SK-N-SH (cell line): Measurements from ENCODE around the gene GPATCH2L. TPM values are rescaled to one million over a fixed set of nuclear protein-coding genes. Genes with fewer than 3 reads are reported as not detected.

Experiments used
- CTCF ChIA-PET: fragments of 300-600, 350-600 bp; formaldehyde crosslinking; extraction: SDS; loops from one replicate; lab custom pipeline; 2021; lab: Yijun Ruan, JAX
- POLR2A ChIA-PET: fragments of 350-600 bp; sonication (Branson Sonifier 250); formaldehyde crosslinking; extraction: SDS; loops from one replicate; lab custom pipeline; 2020; ENCODE audit warnings: antibody characterized with exemption, inconsistent platforms; lab: Yijun Ruan, JAX
- DNase-seq: peaks from one replicate; pipeline ENCODE4 v3.0.0; 2012
- H2AFZ ChIP-seq: fragments of 200-600 bp; sonication (generic); 2 replicates; pipeline ENCODE4 v1.8.1; 2016; ENCODE audit warnings: antibody characterized with exemption, mild to moderate bottlenecking, low read depth
- H3F3A ChIP-seq: fragments of 200-600 bp; sonication (generic); replicated peaks from 2 replicates; pipeline ENCODE3; 2016; ENCODE audit warnings: antibody characterized with exemption, mild to moderate bottlenecking; ENCODE audit not compliant: insufficient read depth
- H3K27ac ChIP-seq, 2 experiments: fragments of 200-500 bp in 1 of 2; fragments of 200-600 bp in 1 of 2; sonication (Bioruptor generic) in 1 of 2; sonication (generic), shearing (Covaris generic) in 1 of 2; 2 replicates each; pipeline versions ENCODE4 v1.5.1 to v1.6.1; 2014 to 2016; ENCODE audit warnings: low read depth in 2 of 2, inconsistent platforms in 1 of 2, low read length in 1 of 2, mild to moderate bottlenecking in 1 of 2, mixed read lengths in 1 of 2
- H3K27me3 ChIP-seq: fragments of 200-600 bp; sonication (generic), shearing (Covaris generic); 2 replicates; pipeline ENCODE4 v1.6.1; 2016; ENCODE audit warnings: mixed run types; ENCODE audit not compliant: insufficient read depth
- H3K36me3 ChIP-seq, 2 experiments: fragments of 200-500 bp in 1 of 2; fragments of 200-600 bp in 1 of 2; sonication (Bioruptor generic) in 1 of 2; sonication (generic) in 1 of 2; replicated peaks in 1 of 2; 2 replicates each; pipeline versions ENCODE3 to v1.5.1; 2014 to 2016; ENCODE audit warnings: low read length in 1 of 2, mild to moderate bottlenecking in 1 of 2; ENCODE audit not compliant: insufficient read depth in 2 of 2, control insufficient read depth in 1 of 2
- H3K4me1 ChIP-seq, 2 experiments: fragments of 200-500 bp in 1 of 2; fragments of 200-600 bp in 1 of 2; sonication (Bioruptor generic) in 1 of 2; sonication (generic), shearing (Covaris generic) in 1 of 2; 2 replicates each; pipeline versions ENCODE4 v1.5.1 to v1.6.1; 2014 to 2016; ENCODE audit warnings: low read depth in 1 of 2, low read length in 1 of 2, mixed run types in 1 of 2; ENCODE audit not compliant: insufficient read depth in 2 of 2, control insufficient read depth in 1 of 2
- H3K4me2 ChIP-seq: fragments of 200-600 bp; sonication (generic), shearing (Covaris generic); 2 replicates; pipeline ENCODE4 v1.6.1; 2017; ENCODE audit warnings: mixed run types
- H3K4me3 ChIP-seq, 2 experiments: fragments of 200-500 bp in 1 of 2; fragments of 200-600 bp in 1 of 2; sonication (Bioruptor generic) in 1 of 2; sonication (generic), shearing (Covaris generic) in 1 of 2; 2 replicates each; pipeline versions ENCODE4 v1.5.1 to v1.8.1; 2014 to 2016; ENCODE audit warnings: low read depth in 2 of 2, inconsistent platforms in 1 of 2, low read length in 1 of 2, mild to moderate bottlenecking in 1 of 2, mixed read lengths in 1 of 2, moderate library complexity in 1 of 2
- H3K79me2 ChIP-seq: fragments of 200-600 bp; sonication (generic); 2 replicates; pipeline ENCODE4 v1.8.1; 2017; ENCODE audit warnings: mild to moderate bottlenecking; ENCODE audit not compliant: insufficient read depth
- H3K9ac ChIP-seq: fragments of 200-600 bp; sonication (generic); 2 replicates; pipeline ENCODE4 v1.6.1; 2017; ENCODE audit warnings: mixed run types
- H3K9me2 ChIP-seq: fragments of 200-600 bp; sonication (generic); 2 replicates; pipeline ENCODE4 v1.6.1; 2017; ENCODE audit warnings: mixed run types
- H3K9me3 ChIP-seq: fragments of 200-600 bp; sonication (generic); 2 replicates; pipeline ENCODE4 v1.6.1; 2017; ENCODE audit warnings: mixed run types, mild to moderate bottlenecking, moderate library complexity
- H4K20me1 ChIP-seq: fragments of 200-600 bp; sonication (generic); 2 replicates; pipeline ENCODE4 v1.6.1; 2017; ENCODE audit warnings: mild to moderate bottlenecking, mixed run types; ENCODE audit not compliant: insufficient read depth
- CHD2 ChIP-seq: fragments of 150-350 bp; IDR thresholded peaks from 2 replicates; pipeline ENCODE4 v1.6.1; 2018; ENCODE audit warnings: low read length; ENCODE audit not compliant: partially characterized antibody
- ELF1 ChIP-seq: IDR thresholded peaks from 2 replicates; pipeline ENCODE4 v1.4.0; 2012
- EZH2phosphoT487 ChIP-seq: fragments of 200-600 bp; sonication (generic); IDR thresholded peaks from 2 replicates; pipeline ENCODE4 v1.6.1; 2017; ENCODE audit warnings: low read depth, mixed run types, mild to moderate bottlenecking, antibody characterized with exemption, moderate library complexity, borderline replicate concordance
- JUND ChIP-seq: IDR thresholded peaks from 2 replicates; pipeline ENCODE4 v1.4.0; 2012
- MEF2A ChIP-seq: IDR thresholded peaks from 2 replicates; pipeline ENCODE4 v1.4.0; 2012; ENCODE audit warnings: low read depth, borderline replicate concordance
- RCOR1 ChIP-seq: fragments of 150-350 bp; IDR thresholded peaks from 2 replicates; pipeline ENCODE4 v1.6.1; 2017; ENCODE audit warnings: antibody characterized with exemption, low read length
- SMC3 ChIP-seq: IDR thresholded peaks from 2 replicates; pipeline ENCODE4 v1.6.1; 2012; ENCODE audit warnings: low read depth, low read length, improper control_type of control experiment
- TCF12 ChIP-seq: IDR thresholded peaks from 2 replicates; pipeline ENCODE4 v1.4.0; 2012
- TEAD4 ChIP-seq: IDR thresholded peaks from 2 replicates; pipeline ENCODE4 v1.4.0; 2012; ENCODE audit warnings: mild to moderate bottlenecking, borderline replicate concordance; ENCODE audit not compliant: insufficient read depth
- YY1 ChIP-seq: IDR thresholded peaks from 2 replicates; pipeline ENCODE4 v1.4.0; 2012; ENCODE audit warnings: low read depth, mild to moderate bottlenecking
- WGBS: methylation state at CpG from one replicate; pipeline ENCODE4 v1.1.6; 2017; ENCODE audit warnings: low lambda C conversion rate; 5-methylcytosine and 5-hydroxymethylcytosine counted together
- polyA plus RNA-seq, 3 experiments: library from polyadenylated mRNA; depleted of rRNA; stranded (reverse); fragments of >200 nt; gene quantifications; 2 replicates each; pipeline ENCODE4 v1.2.3, GENCODE V29; 2012
- TF ChIP-seq, protein P1 (sequence below): fragments of 150-350 bp; IDR thresholded peaks from 2 replicates; pipeline ENCODE4 v1.6.1; 2016; ENCODE audit warnings: mild to moderate bottlenecking, low read depth, low read length
- TF ChIP-seq, protein P2 (sequence below): IDR thresholded peaks from 2 replicates; pipeline ENCODE4 v1.6.1; 2012; ENCODE audit warnings: mild to moderate bottlenecking, low read depth, low read length, moderate library complexity
- TF ChIP-seq, protein P3 (sequence below): IDR thresholded peaks from 2 replicates; pipeline ENCODE4 v1.4.0; 2012; ENCODE audit warnings: low read depth, borderline replicate concordance
- TF ChIP-seq, protein P4 (sequence below): IDR thresholded peaks from 2 replicates; pipeline ENCODE4; 2012

The GPATCH2L gene
- polyA plus RNA-seq, 1 of the 3 experiments (the other 2 are of a cell fraction), result 17.7 TPM

DNA sequence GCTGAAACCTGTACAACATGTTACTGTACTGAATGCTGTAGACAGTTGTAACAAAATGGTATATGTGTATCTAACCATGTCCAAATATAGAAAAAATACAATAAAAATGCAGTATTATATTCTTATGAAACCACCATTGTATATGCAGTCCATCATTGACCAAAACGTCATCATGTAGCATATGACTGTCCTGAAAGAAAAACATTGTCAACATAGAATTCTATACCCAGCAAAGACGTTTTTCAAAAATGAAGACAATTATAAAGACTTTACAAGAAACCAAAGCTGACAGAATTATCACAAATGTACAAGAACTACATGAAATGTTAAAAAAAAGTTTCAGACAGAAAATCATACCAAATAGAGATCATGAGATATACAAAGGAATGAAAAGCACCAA is 8.1 kb upstream of the GPATCH2L start:
- Histone ChIP-seq H3K9ac (no peak overlapping the region), H3K4me2 (no peak overlapping the region), H3K36me3 (no peaks in the 10 kb centered on the region), H3K79me2 (no peaks in the 10 kb centered on the region), H3K4me1 (no peaks in the 10 kb centered on the region), H3F3A (no peaks in the 10 kb centered on the region), H2AFZ (no peak overlapping the region), H3K9me2 (no peaks in the 10 kb centered on the region), H4K20me1 (no peaks in the 10 kb centered on the region), H3K9me3 (no peaks in the 10 kb centered on the region), H3K4me3 (no peak overlapping the region), H3K27ac (no peak overlapping the region), H3K27me3 (peaks cover 25% of the 10 kb centered on the region; the same call in 1 of the 2 replicates)
- TF ChIP-seq, protein P1, sequence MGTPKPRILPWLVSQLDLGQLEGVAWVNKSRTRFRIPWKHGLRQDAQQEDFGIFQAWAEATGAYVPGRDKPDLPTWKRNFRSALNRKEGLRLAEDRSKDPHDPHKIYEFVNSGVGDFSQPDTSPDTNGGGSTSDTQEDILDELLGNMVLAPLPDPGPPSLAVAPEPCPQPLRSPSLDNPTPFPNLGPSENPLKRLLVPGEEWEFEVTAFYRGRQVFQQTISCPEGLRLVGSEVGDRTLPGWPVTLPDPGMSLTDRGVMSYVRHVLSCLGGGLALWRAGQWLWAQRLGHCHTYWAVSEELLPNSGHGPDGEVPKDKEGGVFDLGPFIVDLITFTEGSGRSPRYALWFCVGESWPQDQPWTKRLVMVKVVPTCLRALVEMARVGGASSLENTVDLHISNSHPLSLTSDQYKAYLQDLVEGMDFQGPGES, result no peak
- TF ChIP-seq ELF1 (no peak), SMC3 (no peak)
- TF ChIP-seq, protein P2, sequence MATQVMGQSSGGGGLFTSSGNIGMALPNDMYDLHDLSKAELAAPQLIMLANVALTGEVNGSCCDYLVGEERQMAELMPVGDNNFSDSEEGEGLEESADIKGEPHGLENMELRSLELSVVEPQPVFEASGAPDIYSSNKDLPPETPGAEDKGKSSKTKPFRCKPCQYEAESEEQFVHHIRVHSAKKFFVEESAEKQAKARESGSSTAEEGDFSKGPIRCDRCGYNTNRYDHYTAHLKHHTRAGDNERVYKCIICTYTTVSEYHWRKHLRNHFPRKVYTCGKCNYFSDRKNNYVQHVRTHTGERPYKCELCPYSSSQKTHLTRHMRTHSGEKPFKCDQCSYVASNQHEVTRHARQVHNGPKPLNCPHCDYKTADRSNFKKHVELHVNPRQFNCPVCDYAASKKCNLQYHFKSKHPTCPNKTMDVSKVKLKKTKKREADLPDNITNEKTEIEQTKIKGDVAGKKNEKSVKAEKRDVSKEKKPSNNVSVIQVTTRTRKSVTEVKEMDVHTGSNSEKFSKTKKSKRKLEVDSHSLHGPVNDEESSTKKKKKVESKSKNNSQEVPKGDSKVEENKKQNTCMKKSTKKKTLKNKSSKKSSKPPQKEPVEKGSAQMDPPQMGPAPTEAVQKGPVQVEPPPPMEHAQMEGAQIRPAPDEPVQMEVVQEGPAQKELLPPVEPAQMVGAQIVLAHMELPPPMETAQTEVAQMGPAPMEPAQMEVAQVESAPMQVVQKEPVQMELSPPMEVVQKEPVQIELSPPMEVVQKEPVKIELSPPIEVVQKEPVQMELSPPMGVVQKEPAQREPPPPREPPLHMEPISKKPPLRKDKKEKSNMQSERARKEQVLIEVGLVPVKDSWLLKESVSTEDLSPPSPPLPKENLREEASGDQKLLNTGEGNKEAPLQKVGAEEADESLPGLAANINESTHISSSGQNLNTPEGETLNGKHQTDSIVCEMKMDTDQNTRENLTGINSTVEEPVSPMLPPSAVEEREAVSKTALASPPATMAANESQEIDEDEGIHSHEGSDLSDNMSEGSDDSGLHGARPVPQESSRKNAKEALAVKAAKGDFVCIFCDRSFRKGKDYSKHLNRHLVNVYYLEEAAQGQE, result no peak
- TF ChIP-seq, protein P3, sequence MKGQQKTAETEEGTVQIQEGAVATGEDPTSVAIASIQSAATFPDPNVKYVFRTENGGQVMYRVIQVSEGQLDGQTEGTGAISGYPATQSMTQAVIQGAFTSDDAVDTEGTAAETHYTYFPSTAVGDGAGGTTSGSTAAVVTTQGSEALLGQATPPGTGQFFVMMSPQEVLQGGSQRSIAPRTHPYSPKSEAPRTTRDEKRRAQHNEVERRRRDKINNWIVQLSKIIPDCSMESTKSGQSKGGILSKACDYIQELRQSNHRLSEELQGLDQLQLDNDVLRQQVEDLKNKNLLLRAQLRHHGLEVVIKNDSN, result no peak
- POLR2A ChIA-PET, result no interaction called here
- 17% methylated on average over 2 of the region's 2 CpGs for WGBS
- no peak for DNase-seq
- CTCF ChIA-PET, result no interaction called here

DNA sequence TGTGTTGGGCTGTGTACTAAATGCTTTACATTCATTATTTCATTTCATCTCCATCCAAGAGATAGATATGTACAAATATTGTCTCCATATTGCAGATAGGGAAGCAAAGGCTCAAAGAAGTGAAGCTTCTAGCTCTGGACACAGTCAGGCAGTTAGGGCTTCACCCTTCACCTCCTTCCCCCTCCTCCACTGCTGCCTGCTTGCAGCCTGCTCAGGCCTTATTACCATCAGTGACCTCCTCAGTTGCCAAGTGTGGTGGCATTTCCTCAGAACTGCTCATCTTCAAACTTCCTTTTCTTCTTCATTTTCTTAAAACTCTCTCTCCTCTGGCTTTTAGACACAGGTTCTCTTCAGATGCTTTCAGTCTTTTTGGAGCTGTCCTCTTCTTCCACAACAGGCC is 4.7 kb upstream of the GPATCH2L start:
- H3K27me3 ChIP-seq, result 0 out of 2 replicates have a peak, but pooled peaks cover 8% of the 10 kb centered on the region
- no peaks in the 10 kb centered on the region for H3F3A ChIP-seq

More for the DNA sequence above, 4.7 kb upstream of the GPATCH2L start:
- Histone ChIP-seq H3K9me2 (no peaks in the 10 kb centered on the region), H3K36me3 (no peaks in the 10 kb centered on the region), H2AFZ (no peak overlapping the region), H3K4me1 (no peaks in the 10 kb centered on the region; a peak in 1 of 4 replicates), H3K4me2 (no peak overlapping the region), H3K9ac (no peak overlapping the region), H3K79me2 (no peaks in the 10 kb centered on the region), H3K9me3 (no peaks in the 10 kb centered on the region), H3K27ac (no peak overlapping the region), H3K4me3 (no peak overlapping the region), H4K20me1 (no peaks in the 10 kb centered on the region)
- no peak for TF ChIP-seq MEF2A
- TF ChIP-seq RCOR1, result no peak
- no peak for TF ChIP-seq YY1
- no peak for TF ChIP-seq CHD2
- no peak for TF ChIP-seq EZH2phosphoT487
- no peak for TF ChIP-seq JUND
- no peak for TF ChIP-seq TCF12
- TF ChIP-seq, protein P3, result no peak
- TF ChIP-seq, protein P4, sequence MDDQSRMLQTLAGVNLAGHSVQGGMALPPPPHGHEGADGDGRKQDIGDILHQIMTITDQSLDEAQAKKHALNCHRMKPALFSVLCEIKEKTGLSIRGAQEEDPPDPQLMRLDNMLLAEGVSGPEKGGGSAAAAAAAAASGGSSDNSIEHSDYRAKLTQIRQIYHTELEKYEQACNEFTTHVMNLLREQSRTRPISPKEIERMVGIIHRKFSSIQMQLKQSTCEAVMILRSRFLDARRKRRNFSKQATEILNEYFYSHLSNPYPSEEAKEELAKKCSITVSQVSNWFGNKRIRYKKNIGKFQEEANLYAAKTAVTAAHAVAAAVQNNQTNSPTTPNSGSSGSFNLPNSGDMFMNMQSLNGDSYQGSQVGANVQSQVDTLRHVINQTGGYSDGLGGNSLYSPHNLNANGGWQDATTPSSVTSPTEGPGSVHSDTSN, result no peak
- TF ChIP-seq, protein P1, result no peak
- TF ChIP-seq TEAD4, result no peak
- ChIA-PET POLR2A (no interaction called here), CTCF (no interaction called here)
- no peak for DNase-seq
